NCI-H226 (cell line): Measurements from ENCODE around the gene SCLT1.

Experiments used
- DNase-seq: peaks from one replicate; pipeline ENCODE4 v3.0.0-alpha.2; 2015

Gene SCLT1

DNA sequence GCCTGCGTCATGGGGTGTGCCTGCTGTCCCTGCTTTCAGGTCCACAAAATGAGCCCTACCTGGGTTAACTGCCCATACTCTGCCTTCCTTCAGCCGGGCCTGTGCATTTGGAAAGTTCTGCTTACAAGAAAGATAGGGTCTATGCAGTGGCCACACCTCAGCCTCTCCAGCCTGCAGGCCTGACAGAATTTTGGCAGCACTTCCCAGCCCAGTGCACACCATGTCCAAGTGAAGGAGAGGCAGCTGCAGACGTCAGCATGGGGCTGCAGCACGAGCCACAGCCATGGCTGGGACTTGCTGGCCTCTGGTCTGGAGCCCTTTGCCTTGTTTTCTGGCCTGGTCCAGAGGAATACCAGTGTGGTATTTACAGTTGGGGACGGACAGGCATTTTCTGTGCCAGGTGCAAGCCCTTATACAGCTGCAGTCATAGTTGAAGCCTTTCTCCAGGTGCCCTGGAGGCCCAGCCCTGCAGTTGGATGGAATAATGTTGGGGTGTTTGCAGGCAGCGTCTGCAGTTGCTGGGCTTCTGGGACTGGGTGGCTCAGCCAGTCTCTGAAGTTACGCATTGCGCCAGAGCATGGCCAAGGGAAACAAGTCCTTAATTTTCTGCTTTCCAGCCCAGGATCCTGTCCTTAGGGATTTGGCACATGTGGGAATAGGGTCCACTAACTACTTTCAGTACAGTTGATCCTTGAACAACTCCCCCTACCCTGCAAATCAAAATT, 257.7 kb downstream of the SCLT1 start:
- DNase-seq, result no peak
